Measurements from ENCODE around the gene ENTPD2. TPM values are rescaled to one million over a fixed set of nuclear protein-coding genes. Genes with fewer than 3 reads are reported as not detected.

The ENTPD2 gene
- total and polyA plus RNA-seq, 9 of the 15 experiments (the other 6 are each of a cell fraction or from before 2014, with no cell fraction given), result 0.04 to 0.60 (median 0.14) TPM; not detected in 4

GRCh38 chr9:137075275-137075775 is 21.5 kb upstream of the ENTPD2 start:
- Histone ChIP-seq H4K20me1 (replicated peaks; ENCODE audit: control insufficient read depth, insufficient read depth, low read length) (no peaks in the 10 kb centered on the region), H3K27ac (ENCODE audit: extremely low read depth, low read depth, low read length) (peak overlapping the region; percentile 82), H3K9ac (ENCODE audit: insufficient read depth in 1 of 2, low read depth in 2 of 2, low read length in 2 of 2) (peak overlapping the region in 1 of 2 experiments; percentile 51; a peak in 2 of 4 replicates), H3K4me1 (replicated peaks in 1 of 2; ENCODE audit: control insufficient read depth in 2 of 2, insufficient read depth in 2 of 2, low read length in 2 of 2) (peaks cover 24 to 73% of the 10 kb centered on the region in 2 experiments), H3K79me2 (ENCODE audit: control insufficient read depth, insufficient read depth, low read length) (peaks cover 8% of the 10 kb centered on the region; the same call in 2 of the 3 replicates), H3K4me2 (ENCODE audit: insufficient read depth, low read length) (no peak overlapping the region), H2AFZ (ENCODE audit: low read depth, low read length) (peak overlapping the region; percentile 92), H3K9me3 (replicated peaks; ENCODE audit: control insufficient read depth, insufficient read depth, low read depth, low read length) (no peaks in the 10 kb centered on the region), H3K4me3 (no peak overlapping the region), H3K36me3 (ENCODE audit: control insufficient read depth, insufficient read depth, low read length) (peaks cover 8% of the 10 kb centered on the region; the same call in 1 of the 3 replicates), H3K9me1 (ENCODE audit: control insufficient read depth, insufficient read depth, low read length) (no peaks in the 10 kb centered on the region), H3K27me3 (ENCODE audit: control insufficient read depth in 2 of 2, insufficient read depth in 2 of 2, low read length in 2 of 2) (no peaks in the 10 kb centered on the region)
- in situ Hi-C loops (cut with MboI) (no loop called here), intact Hi-C loops (cut with micrococcal nuclease) (no loop called here)
- DNase-seq (ENCODE audit: extremely low read depth in 1 of 4, low spot score in 3 of 4), result peak in 1 of 4 experiments; percentile 43
- peak; percentile 79 for FAIRE-seq
- BruUV-seq (replicated peaks), result no TSS peak
- 49% methylated on average over 9 of the region's 12 CpGs for WGBS (ENCODE audit: insufficient coverage, low coverage, missing lambda C conversion rate)
- ATAC-seq, result no peak
- ChIA-PET POLR2A (interaction anchor here (0.6 to 1.3 kb wide), 4 partner anchors 8 to 11 kb away, joined by 3 to 4 read pairs (median 3); partner anchors contain the start of gene MAN1B1), CTCF (ENCODE audit: low intra/inter-chr PET ratio) (no interaction called here)
- TF ChIP-seq SMAD4 (CRISPR knock-in tag; conservative IDR thresholded peaks at IDR 0.05), result 0 out of 2 replicates have a peak, but pooled peaks have one; percentile 11
- no peak for TF ChIP-seq ZNF609 (CRISPR knock-in tag; IDR thresholded peaks at IDR 0.05; ENCODE audit: borderline replicate concordance)
- no peak for TF ChIP-seq RBM17 (IDR thresholded peaks at IDR 0.05; ENCODE audit: borderline replicate concordance, low read depth, low read length)
- no peak for TF ChIP-seq ZNF764 (CRISPR knock-in tag; IDR thresholded peaks at IDR 0.05; ENCODE audit: low read depth)
- TF ChIP-seq XRCC3 (IDR thresholded peaks at IDR 0.05), result no peak
- TF ChIP-seq ZHX1 (conservative IDR thresholded peaks at IDR 0.05; ENCODE audit: low read length), result no peak
- no peak for TF ChIP-seq HDAC3 (IDR thresholded peaks at IDR 0.05; ENCODE audit: borderline replicate concordance, partially characterized antibody)
- no peak for TF ChIP-seq E2F4 (CRISPR knock-in tag; IDR thresholded peaks at IDR 0.05; ENCODE audit: low read depth)

Data from K562 (cell line).